Activated CD4-positive, alpha-beta T cell treated with anti-CD3 and anti-CD28 coated beads, Interleukin-2, amount 50 U/mL, for 48 hours (primary cell): Measurements from ENCODE around the gene FMOD.

Source experiments
- DNase-seq, 2 experiments: peaks; one replicate each; pipeline ENCODE4 v3.0.0-alpha.2; 2020

The FMOD gene

GRCh38 chr1:203360547-203361185 is 9.7 kb upstream of the FMOD start:
- DNase-seq, result no peak

GRCh38 chr1:203359010-203359571 is 8.2 kb upstream of the FMOD start:
- DNase-seq, result no peak

- no peak for DNase-seq
Observed at GRCh38 chr1:203354246-203354645, 3.3 kb upstream of the FMOD start.

GRCh38 chr1:203353486-203353885 is 2.6 kb upstream of the FMOD start:
- no peak for DNase-seq

- no peak for DNase-seq
Observed at GRCh38 chr1:203349773-203350524, 973 bp downstream of the FMOD start.

- DNase-seq, result no peak
Observed at GRCh38 chr1:203349166-203349565, 1.8 kb downstream of the FMOD start.

GRCh38 chr1:203346769-203347102 is 4.2 kb downstream of the FMOD start:
- no peak for DNase-seq

- no peak for DNase-seq
Observed at GRCh38 chr1:203346060-203346768, 4.7 kb downstream of the FMOD start.

GRCh38 chr1:203343956-203344754 is 6.8 kb downstream of the FMOD start:
- no peak for DNase-seq

- DNase-seq, result peak; percentile 51 to 66
Observed at GRCh38 chr1:203342192-203342940, 8.6 kb downstream of the FMOD start.

- peak; percentile 54 to 68 for DNase-seq
Observed at GRCh38 chr1:203340112-203340790, 10.7 kb downstream of the FMOD start.

GRCh38 chr1:203338335-203339036 is 12.4 kb downstream of the FMOD start:
- DNase-seq, result peak; percentile 62 to 65

- DNase-seq, result no peak
Observed at GRCh38 chr1:203336097-203336496, 14.8 kb downstream of the FMOD start.

- DNase-seq, result no peak
Observed at GRCh38 chr1:203335503-203335902, 15.4 kb downstream of the FMOD start.

- DNase-seq, result no peak
Observed at GRCh38 chr1:203331224-203331623, 19.7 kb downstream of the FMOD start.

GRCh38 chr1:203328714-203329122 is 22.2 kb downstream of the FMOD start:
- no peak for DNase-seq

GRCh38 chr1:203327684-203328457 is 23.1 kb downstream of the FMOD start:
- DNase-seq, result peak; percentile 61 to 68

- DNase-seq, result peak; percentile 92 to 94
Observed at GRCh38 chr1:203326830-203327683, 23.9 kb downstream of the FMOD start.
